Ovary (tissue), 3 donors: Measurements from ENCODE around the gene CAPN3.

Experiments
- CTCF ChIP-seq, 3 donors: fragments of 450-650 bp in 2 of 3; fragments of 200-600 bp in 1 of 3; IDR thresholded peaks; one replicate each; pipeline versions ENCODE4 v1.5.1 to v1.8.0; 2016 to 2022; ENCODE audit warnings: antibody characterized with exemption in 3 of 3, mild to moderate bottlenecking in 1 of 3
- EP300 ChIP-seq: sonication (generic); formaldehyde crosslinking; IDR thresholded peaks from one replicate; pipeline ENCODE4 v1.6.1; 2017; ENCODE audit warnings: antibody characterized with exemption
- donor health status: DM: no; HTN: no; CAD: no.

GRCh38 chr15:42447599-42447998 lies 88.3 kb downstream of the CAPN3 start:
- TF ChIP-seq CTCF (IDR thresholded peaks at IDR 0.05) (no peak), EP300 (no peak)
